Forelimb muscle (tissue), 1 donor: ENCODE data around the gene ROM1. TPM values are rescaled to one million over a fixed set of nuclear protein-coding genes. Genes with fewer than 3 reads are reported as not detected.
"Not testable (repeated sequence)": the region's sequence is repeated elsewhere in the genome, so short reads cannot be mapped to it uniquely, and the experiment has no call there.

Experiments used
- DNase-seq: peaks from one replicate; pipeline ENCODE4 v3.0.0-alpha.2; 2013; ENCODE audit warnings: low read depth
- polyA plus RNA-seq: library from polyadenylated mRNA; unstranded; fragments of 120-200 nt; gene quantifications from one replicate; pipeline ENCODE4 v1.2.1, GENCODE V29; 2013; ENCODE audit not compliant: insufficient read length

Gene ROM1
- polyA plus RNA-seq, 1 donor = 1.4 TPM

DNA sequence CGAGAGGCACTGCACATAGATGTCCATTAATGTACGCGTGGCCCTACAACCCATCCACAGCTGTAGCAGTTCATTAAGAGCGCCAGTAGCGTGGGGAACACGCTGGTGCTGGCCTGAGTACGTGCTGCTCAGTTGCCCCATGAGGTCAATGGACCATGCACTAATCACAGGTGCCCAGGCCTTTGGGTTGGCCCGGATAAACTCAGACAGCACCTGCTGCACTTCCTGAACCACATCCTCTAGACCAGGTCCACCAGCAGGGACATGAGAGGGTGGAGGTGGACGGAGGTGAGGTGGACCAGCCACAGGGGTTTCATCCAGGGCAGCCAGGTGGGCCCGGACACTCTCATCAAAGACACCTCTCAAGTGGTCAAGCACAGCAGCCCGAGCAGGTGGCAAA lies 36.4 kb downstream of the ROM1 start:
- no peak for DNase-seq

- DNase-seq = not testable (repeated sequence)
Observed at GRCh38 chr11:62650283-62650682, 37.2 kb downstream of the ROM1 start.

DNA sequence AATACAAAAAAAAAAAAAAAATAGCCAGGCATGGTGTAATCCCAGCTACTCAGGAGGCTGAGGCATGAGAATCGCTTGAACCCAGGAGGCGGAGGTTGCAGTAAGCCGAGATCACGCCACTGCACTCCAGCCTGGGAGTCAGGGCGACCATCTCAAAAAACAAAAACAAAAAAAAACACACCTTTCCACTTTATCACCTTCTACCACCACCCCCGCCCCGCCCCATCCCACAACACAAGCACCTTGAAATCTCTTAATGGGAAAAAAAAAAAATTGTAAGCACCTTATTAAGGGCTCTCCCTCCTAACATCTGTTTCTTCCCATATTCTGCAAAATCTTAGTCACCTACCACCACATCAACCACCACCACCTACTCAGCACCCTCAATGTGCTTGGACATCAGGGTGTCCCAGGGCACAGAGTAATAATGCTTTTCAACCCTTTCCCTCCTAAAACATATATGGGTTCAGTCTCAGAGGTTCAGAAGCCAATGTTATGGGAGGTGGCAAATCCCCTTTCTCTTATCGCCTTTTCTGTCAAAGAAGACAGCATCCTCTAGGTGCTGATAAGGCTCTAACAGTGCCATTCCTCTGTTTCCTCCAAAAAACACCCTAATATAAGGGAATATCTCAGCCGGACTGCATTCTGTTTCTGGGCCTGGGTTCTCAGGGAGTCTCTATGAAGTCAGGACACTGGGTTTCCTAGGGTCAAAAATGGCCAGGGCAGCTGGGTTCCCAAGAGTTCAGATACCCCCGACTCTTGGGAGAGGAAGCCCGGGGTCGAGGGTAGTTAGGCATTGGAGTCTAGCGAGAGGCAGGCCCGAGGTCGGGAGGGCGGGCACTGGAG lies 39.3 kb downstream of the ROM1 start:
- DNase-seq = no peak

DNA sequence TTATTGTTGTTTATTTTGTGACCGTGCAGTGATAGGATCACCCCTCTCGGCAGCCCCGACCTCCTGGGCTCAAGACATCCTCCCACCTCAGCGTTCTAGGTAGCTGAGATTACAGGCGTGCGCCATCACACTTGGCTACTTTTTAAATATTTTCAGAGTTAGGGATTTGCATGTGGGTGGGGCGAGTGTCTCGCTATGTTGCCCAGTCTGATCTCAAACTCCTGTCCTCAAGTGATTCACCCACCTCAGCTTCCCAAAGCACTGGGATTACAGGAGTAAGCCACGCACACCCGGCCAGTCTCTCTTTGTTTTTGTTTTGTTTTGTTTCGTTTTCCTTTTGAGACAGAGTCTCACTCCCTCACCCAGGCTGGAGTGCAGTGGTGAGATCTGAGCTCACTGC lies 41.2 kb downstream of the ROM1 start:
- no peak for DNase-seq

DNA sequence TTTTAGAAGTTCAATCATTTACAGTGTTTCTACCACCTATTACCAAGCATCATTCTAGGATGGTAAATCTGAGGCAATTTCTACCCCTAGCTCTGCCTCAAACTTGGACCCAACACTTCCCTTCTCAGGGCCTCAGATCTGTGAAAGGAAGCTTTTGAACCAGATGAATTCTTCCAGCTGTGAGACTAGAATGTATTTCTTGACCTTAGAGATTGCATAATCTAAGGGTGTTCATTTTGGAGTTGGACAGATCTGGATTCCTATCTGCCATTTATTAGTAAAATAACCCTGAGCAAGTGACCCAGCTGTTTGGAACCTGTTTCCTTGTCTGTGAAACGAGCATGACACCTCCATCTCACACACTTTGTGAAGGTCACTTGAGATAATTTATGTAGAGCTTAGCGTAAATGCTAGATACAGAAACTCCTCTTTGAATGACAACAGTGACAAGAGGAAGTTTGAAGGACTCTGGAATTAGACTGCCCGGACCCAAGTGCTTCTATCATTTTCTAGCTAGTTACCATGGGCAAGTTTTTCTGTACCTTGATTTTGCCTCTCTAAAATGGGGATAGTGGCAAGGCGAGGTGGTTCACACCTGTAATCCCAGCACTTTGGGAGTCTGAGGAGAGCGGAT lies 43.9 kb downstream of the ROM1 start:
- DNase-seq = no peak

DNA sequence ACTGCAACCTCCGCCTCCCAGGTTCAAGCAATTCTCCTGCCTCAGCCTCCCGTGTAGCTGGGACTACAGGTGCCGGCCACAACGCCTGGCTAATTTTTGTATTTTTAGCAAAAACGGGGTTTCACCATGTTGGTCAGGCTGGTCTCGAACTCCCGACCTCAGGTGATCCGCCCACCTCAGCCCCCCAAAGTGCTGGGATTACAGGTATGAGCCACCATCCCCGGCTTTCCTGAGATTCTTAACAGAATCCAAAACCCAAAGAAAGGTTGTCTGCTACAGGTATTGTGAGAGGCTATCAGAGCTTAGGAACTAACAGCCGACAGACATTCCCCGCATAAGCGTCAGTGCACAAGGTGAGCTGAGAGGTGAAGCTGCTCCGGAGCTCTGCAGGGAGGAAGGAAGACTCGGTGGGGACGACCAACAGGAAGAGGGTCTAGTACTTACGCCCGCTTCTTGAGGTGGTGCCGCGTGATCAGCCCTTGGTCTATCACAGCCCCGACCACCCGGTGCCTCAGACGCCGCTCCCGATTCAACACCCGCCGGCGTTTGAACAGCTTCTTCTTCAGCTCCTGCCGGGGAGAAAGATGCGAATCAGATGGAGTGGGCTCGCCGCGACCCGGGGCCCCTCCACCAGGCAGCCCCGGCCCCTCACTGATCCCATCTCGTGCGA lies 51.5 kb downstream of the ROM1 start:
- DNase-seq = no peak

Other genes starting within 250 kb of the ROM1 start
- gene SCGB1A1, start 194.2 kb upstream of the ROM1 start, polyA plus RNA-seq = not detected
- gene AHNAK, start 66.5 kb upstream of the ROM1 start, polyA plus RNA-seq = 240 TPM
- 3,650 TPM for gene EEF1G, start 39.4 kb upstream of the ROM1 start, polyA plus RNA-seq
- 11.2 TPM for gene TUT1, start 21.7 kb upstream of the ROM1 start, polyA plus RNA-seq
- gene MTA2, start 11.4 kb upstream of the ROM1 start, polyA plus RNA-seq = 38.7 TPM
- gene EML3, start 482 bp upstream of the ROM1 start, polyA plus RNA-seq = 15.3 TPM
- gene B3GAT3, start 8.7 kb downstream of the ROM1 start, polyA plus RNA-seq = 21.9 TPM
- gene GANAB, start 33.4 kb downstream of the ROM1 start, polyA plus RNA-seq = 142 TPM
- gene INTS5, start 40.0 kb downstream of the ROM1 start, polyA plus RNA-seq = 10.9 TPM
- gene C11orf98, start 52.0 kb downstream of the ROM1 start, polyA plus RNA-seq = 29.4 TPM
- gene CSKMT, start 52.1 kb downstream of the ROM1 start, polyA plus RNA-seq = 2.8 TPM
- gene UQCC3, start 58.4 kb downstream of the ROM1 start, polyA plus RNA-seq = 5.5 TPM
- gene LBHD1, start 59.0 kb downstream of the ROM1 start, polyA plus RNA-seq = 5.8 TPM
- 145 TPM for gene UBXN1, start 65.8 kb downstream of the ROM1 start, polyA plus RNA-seq
- 18.8 TPM for gene LRRN4CL, start 76.3 kb downstream of the ROM1 start, polyA plus RNA-seq
- gene BSCL2, start 94.2 kb downstream of the ROM1 start, polyA plus RNA-seq = 16.5 TPM
- gene GNG3, start 94.4 kb downstream of the ROM1 start, polyA plus RNA-seq = 0.68 TPM
- gene HNRNPUL2, start 114.2 kb downstream of the ROM1 start, polyA plus RNA-seq = 41.3 TPM
- 28.2 TPM for gene TTC9C, start 115.2 kb downstream of the ROM1 start, polyA plus RNA-seq
- gene ZBTB3, start 140.9 kb downstream of the ROM1 start, polyA plus RNA-seq = 4.1 TPM
- gene POLR2G, start 148.3 kb downstream of the ROM1 start, polyA plus RNA-seq = 83.2 TPM
- gene TAF6L, start 158.1 kb downstream of the ROM1 start, polyA plus RNA-seq = 17.0 TPM
- gene TMEM179B, start 174.1 kb downstream of the ROM1 start, polyA plus RNA-seq = 27.2 TPM
- 15.5 TPM for gene TMEM223, start 178.7 kb downstream of the ROM1 start, polyA plus RNA-seq
- 64.5 TPM for gene NXF1, start 192.2 kb downstream of the ROM1 start, polyA plus RNA-seq
- gene STX5, start 218.8 kb downstream of the ROM1 start, polyA plus RNA-seq = 32.0 TPM
- not detected for gene TEX54, start 219.6 kb downstream of the ROM1 start, polyA plus RNA-seq
- gene WDR74, start 226.3 kb downstream of the ROM1 start, polyA plus RNA-seq = 33.1 TPM